HEK293 (cell line): Measurements from ENCODE around the gene NDST1.

ENCODE experiments used
- CTCF ChIA-PET: fragments of 350-600 bp; formaldehyde crosslinking; extraction: SDS; loops from one replicate; lab custom pipeline; 2021; ENCODE audit warnings: antibody characterized with exemption; lab: Yijun Ruan, JAX
- POLR2A ChIA-PET: fragments of 300-600 bp; formaldehyde crosslinking; extraction: SDS; loops from one replicate; lab custom pipeline; 2020; ENCODE audit warnings: antibody characterized with exemption, inconsistent platforms; lab: Yijun Ruan, JAX
- H3K27ac ChIP-seq: fragments of 200-500 bp; sonication (Bioruptor generic); 2 replicates; pipeline ENCODE4 v1.5.1; 2014; ENCODE audit warnings: low read depth, low read length, control low read depth, inconsistent platforms; ENCODE audit errors: extremely low read depth
- H3K36me3 ChIP-seq, 2 experiments: fragments of 200-500 bp in 1 of 2; sonication (Bioruptor generic) in 1 of 2; 1 replicate in 1 of 2; 2 replicates in 1 of 2; pipeline ENCODE4 v1.5.1; 2014 to 2017; ENCODE audit warnings: inconsistent platforms in 2 of 2, low read length in 2 of 2; ENCODE audit not compliant: control insufficient read depth in 2 of 2, insufficient read depth in 1 of 2
- H3K4me1 ChIP-seq: fragments of 200-500 bp; sonication (Bioruptor generic); 2 replicates; pipeline ENCODE4 v1.5.1; 2014; ENCODE audit warnings: mild to moderate bottlenecking, low read length, inconsistent platforms; ENCODE audit not compliant: control insufficient read depth, insufficient read depth
- H3K4me3 ChIP-seq: 2 replicates; pipeline ENCODE4 v1.5.1; 2011; ENCODE audit warnings: low read depth, mild to moderate bottlenecking, control low read depth, low read length, moderate library complexity
- H3K9me3 ChIP-seq: fragments of 200-500 bp; sonication (Bioruptor generic); 2 replicates; pipeline ENCODE4 v1.5.1; 2014; ENCODE audit warnings: low read depth, low read length, inconsistent platforms; ENCODE audit not compliant: control insufficient read depth, insufficient read depth
- GLIS1 ChIP-seq: fragments of 450-650 bp; formaldehyde crosslinking; IDR thresholded peaks from 2 replicates; pipeline ENCODE4 v1.5.1; 2016; ENCODE audit warnings: missing biosample characterization, missing genetic modification characterization
- GLIS2 ChIP-seq: fragments of 450-650 bp; formaldehyde crosslinking; IDR thresholded peaks from 2 replicates; pipeline ENCODE4 v1.5.1; 2016; ENCODE audit warnings: missing biosample characterization, missing genetic modification characterization
- MYNN ChIP-seq: fragments of 450-650 bp; formaldehyde crosslinking; IDR thresholded peaks from 2 replicates; pipeline ENCODE4 v1.5.1; 2016; ENCODE audit warnings: missing biosample characterization, missing genetic modification characterization, borderline replicate concordance
- REPIN1 ChIP-seq: fragments of 450-650 bp; formaldehyde crosslinking; IDR thresholded peaks from 2 replicates; pipeline ENCODE4 v1.5.1; 2017; ENCODE audit warnings: missing biosample characterization, missing genetic modification characterization, low read depth
- REST ChIP-seq: fragments of 450-650 bp; formaldehyde crosslinking; IDR thresholded peaks from 2 replicates; pipeline ENCODE4 v1.5.1; 2016; ENCODE audit warnings: missing biosample characterization, missing genetic modification characterization
- TCF7L2 ChIP-seq: IDR thresholded peaks from 2 replicates; pipeline ENCODE4 v1.6.1; 2011; ENCODE audit warnings: low read depth, mild to moderate bottlenecking, inconsistent platforms, low read length, moderate library complexity, borderline replicate concordance
- YY1 ChIP-seq: fragments of 450-650 bp; formaldehyde crosslinking; IDR thresholded peaks from 2 replicates; pipeline ENCODE4 v1.5.1; 2018; ENCODE audit warnings: missing biosample characterization, missing genetic modification characterization
- ZFP69B ChIP-seq: fragments of 450-650 bp; formaldehyde crosslinking; IDR thresholded peaks from 2 replicates; pipeline ENCODE4 v1.5.1; 2016; ENCODE audit warnings: missing biosample characterization, missing genetic modification characterization
- ZNF133 ChIP-seq: fragments of 450-650 bp; formaldehyde crosslinking; IDR thresholded peaks from 2 replicates; pipeline ENCODE4 v1.5.1; 2016; ENCODE audit warnings: missing biosample characterization, missing genetic modification characterization
- ZNF23 ChIP-seq: fragments of 450-650 bp; formaldehyde crosslinking; IDR thresholded peaks from 2 replicates; pipeline ENCODE4 v1.5.1; 2016; ENCODE audit warnings: missing biosample characterization, missing genetic modification characterization, borderline replicate concordance
- ZNF266 ChIP-seq: fragments of 450-650 bp; formaldehyde crosslinking; IDR thresholded peaks from 2 replicates; pipeline ENCODE4 v1.5.1; 2016; ENCODE audit warnings: missing biosample characterization, missing genetic modification characterization, low read depth
- ZNF274 ChIP-seq, 2 experiments: fragments of 200-500 bp in 1 of 2; fragments of 450-650 bp in 1 of 2; sonication (Bioruptor generic) in 1 of 2; formaldehyde crosslinking in 1 of 2; IDR thresholded peaks; 2 replicates each; pipeline versions ENCODE4 v1.5.1 to v1.6.1; 2014 to 2016; ENCODE audit warnings: borderline replicate concordance in 1 of 2, inconsistent platforms in 1 of 2, low read length in 1 of 2, missing biosample characterization in 1 of 2, missing genetic modification characterization in 1 of 2
- ZNF394 ChIP-seq: fragments of 450-650 bp; formaldehyde crosslinking; IDR thresholded peaks from 2 replicates; pipeline ENCODE4 v1.5.1; 2016; ENCODE audit warnings: missing biosample characterization, missing genetic modification characterization, mild to moderate bottlenecking, moderate library complexity, borderline replicate concordance
- ZNF518A ChIP-seq: fragments of 450-650 bp; formaldehyde crosslinking; conservative IDR thresholded peaks from 2 replicates; pipeline ENCODE4 v1.5.1; 2016; ENCODE audit warnings: low read depth, missing biosample characterization, missing genetic modification characterization
- ZNF529 ChIP-seq: fragments of 450-650 bp; formaldehyde crosslinking; IDR thresholded peaks from 2 replicates; pipeline ENCODE4 v1.5.1; 2017; ENCODE audit warnings: missing genetic modification characterization, missing biosample characterization; ENCODE audit not compliant: insufficient replicate concordance
- ZNF560 ChIP-seq: fragments of 450-650 bp; formaldehyde crosslinking; IDR thresholded peaks from 2 replicates; pipeline ENCODE4 v1.5.1; 2017; ENCODE audit warnings: missing biosample characterization, missing genetic modification characterization, borderline replicate concordance
- ZNF707 ChIP-seq: fragments of 450-650 bp; formaldehyde crosslinking; IDR thresholded peaks from 2 replicates; pipeline ENCODE4 v1.5.1; 2016; ENCODE audit warnings: missing biosample characterization, missing genetic modification characterization
- TF ChIP-seq, protein P1 (sequence below): fragments of 450-650 bp; formaldehyde crosslinking; IDR thresholded peaks from 2 replicates; pipeline ENCODE4 v1.5.1; 2016; ENCODE audit warnings: missing biosample characterization, missing genetic modification characterization

Gene NDST1

DNA sequence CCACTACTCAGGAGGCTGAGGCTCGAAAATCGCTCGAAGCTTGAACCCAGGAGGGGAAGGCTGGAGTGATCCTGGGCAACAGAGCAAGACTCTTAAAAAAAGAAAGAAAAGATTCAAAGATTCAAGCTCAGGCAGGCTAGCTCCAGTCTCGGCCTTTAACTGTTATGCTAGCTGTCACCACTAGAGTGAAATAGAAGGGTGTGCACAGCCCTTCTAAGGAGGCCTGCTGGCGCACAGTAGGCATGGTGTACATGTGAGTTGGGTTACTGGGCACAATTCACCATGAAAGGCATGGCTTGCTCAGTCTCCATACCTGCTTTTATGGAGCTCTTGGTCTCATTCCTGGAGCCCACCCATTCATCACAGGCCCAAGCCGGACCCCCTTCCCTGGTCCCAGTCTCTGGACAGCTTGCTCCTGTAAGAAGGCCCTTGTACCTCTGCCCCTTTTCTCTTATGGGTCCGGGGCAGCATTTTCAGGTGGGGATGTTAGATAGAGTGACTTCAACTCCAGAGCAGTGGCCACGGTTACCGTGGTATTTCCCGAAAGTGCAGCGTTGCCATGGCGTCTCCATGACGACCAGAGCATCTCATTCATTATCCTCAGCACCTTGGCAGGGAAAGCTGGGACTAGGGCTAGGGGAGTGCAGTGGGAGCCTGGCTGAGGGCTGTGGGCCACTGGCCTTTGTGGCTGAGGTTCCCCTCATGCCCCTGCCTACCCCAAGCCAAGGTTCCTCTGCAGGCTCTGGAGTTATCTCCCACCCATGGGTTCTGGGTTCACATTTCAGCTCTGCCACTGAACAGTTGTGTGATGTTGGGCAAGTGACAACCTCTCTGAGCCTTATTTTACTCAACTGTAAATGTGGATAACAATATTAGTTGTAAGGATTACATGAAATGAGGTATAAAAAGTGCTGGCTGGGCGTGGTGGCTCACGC is 5.7 kb downstream of the NDST1 start:
- peaks cover 38% of the 10 kb centered on the region for H3K4me1 ChIP-seq
- ChIA-PET POLR2A (no interaction called here), CTCF (interaction anchor here (0.6 to 1.6 kb wide), 7 partner anchors 8 to 327 kb away, joined by 3 to 13 read pairs (median 5); no protein-coding TSS in a partner anchor)
- no peak overlapping the region for H3K4me3 ChIP-seq
- H3K27ac ChIP-seq = no peak overlapping the region
- H3K9me3 ChIP-seq = no peaks in the 10 kb centered on the region
- TF ChIP-seq ZFP69B (tag by site-specific recombination) (no peak), ZNF707 (tag by site-specific recombination) (no peak), ZNF266 (no peak), ZNF274 (IDR thresholded peaks at IDR 0.05; ENCODE audit: low read length) (no peak), ZNF274 (tag by site-specific recombination; IDR thresholded peaks at IDR 0.05; ENCODE audit: borderline replicate concordance) (no peak), MYNN (peak; percentile 94), ZNF133 (no peak)
- no peaks in the 10 kb centered on the region; a peak in 1 of 3 replicates for H3K36me3 ChIP-seq

- CTCF ChIA-PET = interaction anchor here (1.2 kb wide), 1 partner anchor 9 kb away, joined by 3 read pairs; no protein-coding TSS in a partner anchor
- peaks cover 36% of the 10 kb centered on the region for H3K4me1 ChIP-seq
- H3K4me3 ChIP-seq = no peak overlapping the region
- H3K36me3 ChIP-seq = peaks cover 3 to 4% of the 10 kb centered on the region in 2 experiments; a peak in 2 of 3 replicates
- H3K27ac ChIP-seq = no peak overlapping the region
- H3K9me3 ChIP-seq = no peaks in the 10 kb centered on the region
- POLR2A ChIA-PET = no interaction called here
- no peak for TF ChIP-seq ZNF23 (tag by site-specific recombination)
- TF ChIP-seq ZNF529 = no peak
- no peak for TF ChIP-seq ZNF560
- no peak for TF ChIP-seq YY1
- TF ChIP-seq TCF7L2 = no peak
- TF ChIP-seq ZNF518A (tag by site-specific recombination) = no peak
- peak; percentile 42 for TF ChIP-seq GLIS2 (tag by site-specific recombination)
- no peak for TF ChIP-seq REST (tag by site-specific recombination)
- TF ChIP-seq, protein P1, sequence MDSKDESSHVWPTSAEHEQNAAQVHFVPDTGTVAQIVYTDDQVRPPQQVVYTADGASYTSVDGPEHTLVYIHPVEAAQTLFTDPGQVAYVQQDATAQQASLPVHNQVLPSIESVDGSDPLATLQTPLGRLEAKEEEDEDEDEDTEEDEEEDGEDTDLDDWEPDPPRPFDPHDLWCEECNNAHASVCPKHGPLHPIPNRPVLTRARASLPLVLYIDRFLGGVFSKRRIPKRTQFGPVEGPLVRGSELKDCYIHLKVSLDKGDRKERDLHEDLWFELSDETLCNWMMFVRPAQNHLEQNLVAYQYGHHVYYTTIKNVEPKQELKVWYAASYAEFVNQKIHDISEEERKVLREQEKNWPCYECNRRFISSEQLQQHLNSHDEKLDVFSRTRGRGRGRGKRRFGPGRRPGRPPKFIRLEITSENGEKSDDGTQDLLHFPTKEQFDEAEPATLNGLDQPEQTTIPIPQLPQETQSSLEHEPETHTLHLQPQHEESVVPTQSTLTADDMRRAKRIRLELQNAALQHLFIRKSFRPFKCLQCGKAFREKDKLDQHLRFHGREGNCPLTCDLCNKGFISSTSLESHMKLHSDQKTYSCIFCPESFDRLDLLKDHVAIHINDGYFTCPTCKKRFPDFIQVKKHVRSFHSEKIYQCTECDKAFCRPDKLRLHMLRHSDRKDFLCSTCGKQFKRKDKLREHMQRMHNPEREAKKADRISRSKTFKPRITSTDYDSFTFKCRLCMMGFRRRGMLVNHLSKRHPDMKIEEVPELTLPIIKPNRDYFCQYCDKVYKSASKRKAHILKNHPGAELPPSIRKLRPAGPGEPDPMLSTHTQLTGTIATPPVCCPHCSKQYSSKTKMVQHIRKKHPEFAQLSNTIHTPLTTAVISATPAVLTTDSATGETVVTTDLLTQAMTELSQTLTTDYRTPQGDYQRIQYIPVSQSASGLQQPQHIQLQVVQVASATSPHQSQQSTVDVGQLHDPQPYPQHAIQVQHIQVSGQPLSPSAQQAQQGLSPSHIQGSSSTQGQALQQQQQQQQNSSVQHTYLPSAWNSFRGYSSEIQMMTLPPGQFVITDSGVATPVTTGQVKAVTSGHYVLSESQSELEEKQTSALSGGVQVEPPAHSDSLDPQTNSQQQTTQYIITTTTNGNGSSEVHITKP (tag by site-specific recombination) = peak; percentile 43
- no peak for TF ChIP-seq ZNF394 (tag by site-specific recombination)
- TF ChIP-seq GLIS1 (tag by site-specific recombination) = peak; percentile 93
- TF ChIP-seq REPIN1 (tag by site-specific recombination) = no peak
Measured at GRCh38 chr5:150514708-150515211, 6.8 kb downstream of the NDST1 start.
